K562 (cell line): ENCODE results near the gene INPP1. TPM values are rescaled to one million over a fixed set of nuclear protein-coding genes. Genes with fewer than 3 reads are reported as not detected.

Source experiments
- ARID1B ChIP-seq: fragments of 450-650 bp; IDR thresholded peaks from 2 replicates; pipeline ENCODE4 v1.6.1; 2016; ENCODE audit warnings: antibody characterized with exemption, mild to moderate bottlenecking, inconsistent platforms
- E2F3 ChIP-seq: fragments of 250-450 bp; sonication (Bioruptor Pico); IDR thresholded peaks from 2 replicates; pipeline ENCODE4 v1.4.0; 2020; ENCODE audit warnings: mild to moderate bottlenecking
- ETV5 ChIP-seq: sonication (generic); formaldehyde crosslinking; IDR thresholded peaks from 2 replicates; pipeline ENCODE4 v1.4.0; 2020; ENCODE audit warnings: low read depth, mild to moderate bottlenecking, missing genetic modification reagents
- FIP1L1 ChIP-seq: fragments of 200-400 bp; formaldehyde crosslinking; IDR thresholded peaks from 2 replicates; pipeline ENCODE4 v1.6.1; 2018; ENCODE audit warnings: mild to moderate bottlenecking, low read depth, low read length; ENCODE audit not compliant: poor library complexity, severe bottlenecking
- HEY1 ChIP-seq: fragments of 250-450 bp; sonication (Bioruptor Pico); IDR thresholded peaks from 2 replicates; pipeline ENCODE4 v1.5.0; 2020; ENCODE audit warnings: mild to moderate bottlenecking, moderate library complexity, borderline replicate concordance
- MAFF ChIP-seq: IDR thresholded peaks from 2 replicates; pipeline ENCODE4 v1.6.1; 2012; ENCODE audit warnings: low read length, improper control_type of control experiment
- MLLT1 ChIP-seq, 2 experiments: fragments of 450-650 bp; IDR thresholded peaks; 2 replicates each; pipeline ENCODE4 v1.6.1; 2016
- PHTF2 ChIP-seq: fragments of 250-450 bp; sonication (Bioruptor Pico); IDR thresholded peaks from 2 replicates; pipeline ENCODE4 v1.5.0; 2021; ENCODE audit warnings: mild to moderate bottlenecking
- POLR2AphosphoS2 ChIP-seq: IDR thresholded peaks from 2 replicates; pipeline ENCODE4 v1.6.1; 2012; ENCODE audit warnings: low read length, improper control_type of control experiment
- POLR2G ChIP-seq: fragments of 200-400 bp; formaldehyde crosslinking; IDR thresholded peaks from 2 replicates; pipeline ENCODE4 v1.6.1; 2017; ENCODE audit warnings: low read depth, mild to moderate bottlenecking, antibody characterized with exemption, low read length, moderate library complexity
- RBM14 ChIP-seq: fragments of 200-400 bp; formaldehyde crosslinking; IDR thresholded peaks from 2 replicates; pipeline ENCODE4 v1.6.1; 2018; ENCODE audit warnings: low read depth, mild to moderate bottlenecking, low read length, moderate library complexity, borderline replicate concordance; ENCODE audit not compliant: insufficient read depth
- SMARCA4 ChIP-seq: fragments of 450-650 bp; IDR thresholded peaks from 2 replicates; pipeline ENCODE4 v1.6.1; 2016
- SNAPC5 ChIP-seq: fragments of 250-450 bp; sonication (Bioruptor Pico); IDR thresholded peaks from 2 replicates; pipeline ENCODE4 v1.8.0; 2021; ENCODE audit warnings: moderate library complexity, mild to moderate bottlenecking, inconsistent platforms
- SREBF1 ChIP-seq: fragments of 150-350 bp; IDR thresholded peaks from 2 replicates; pipeline ENCODE4 v1.6.1; 2014; ENCODE audit warnings: antibody characterized with exemption, low read depth, low read length, borderline replicate concordance
- SRSF9 ChIP-seq: fragments of 200-400 bp; formaldehyde crosslinking; IDR thresholded peaks from 2 replicates; pipeline ENCODE4 v1.6.1; 2017; ENCODE audit warnings: low read depth, low read length, borderline replicate concordance
- TCF7 ChIP-seq: sonication (generic); IDR thresholded peaks from 2 replicates; pipeline ENCODE4 v1.6.1; 2016; ENCODE audit warnings: antibody characterized with exemption, borderline replicate concordance
- XRCC3 ChIP-seq: fragments of 450-650 bp; IDR thresholded peaks from 2 replicates; pipeline ENCODE4 v1.6.1; 2017; ENCODE audit warnings: mild to moderate bottlenecking, moderate library complexity
- ZFPM2 ChIP-seq: fragments of 250-450 bp; sonication (Bioruptor Pico); IDR thresholded peaks from 2 replicates; pipeline ENCODE4 v1.5.1; 2022; ENCODE audit warnings: mild to moderate bottlenecking
- ZNF407 ChIP-seq: fragments of 450-650 bp; IDR thresholded peaks from 2 replicates; pipeline ENCODE4 v1.6.1; 2016; ENCODE audit warnings: low read depth
- ZNF507 ChIP-seq: conservative IDR thresholded peaks from 2 replicates; pipeline ENCODE4 v1.6.1; 2017; ENCODE audit warnings: missing genetic modification characterization, missing compliant biosample characterization
- polyA plus RNA-seq, 8 experiments: library from polyadenylated mRNA; depleted of rRNA in 4 of 8; stranded (reverse) in 5 of 8; unstranded in 3 of 8; fragments of >200 nt; fragmentation: Nextera tagmentation in 2 of 8; fragmentation: Illumina TruSeq in 1 of 8; extraction: Ambion mirVana in 2 of 8; extraction: Trizol in 1 of 8; gene quantifications; 2 replicates each; pipeline versions ENCODE4 v1.2.1 to v1.2.3, GENCODE V29; 2011 to 2014; ENCODE audit warnings: inconsistent platforms in 1 of 8, missing spikeins in 1 of 8
- total RNA-seq, 7 experiments: library from RNA; depleted of rRNA in 6 of 7; stranded (reverse); fragments of >200 nt in 6 of 7; fragmentation: Illumina TruSeq in 2 of 7; extraction: Trizol in 2 of 7; gene quantifications; 2 replicates each; pipeline versions ENCODE4 v1.2.1 to v1.2.3, GENCODE V29; 2011 to 2021; ENCODE audit warnings: low replicate concordance in 1 of 7

Gene INPP1
- total and polyA plus RNA-seq, 9 of the 15 experiments (the other 6 are each of a cell fraction or from before 2014, with no cell fraction given), result 3.7 to 11.8 (median 6.5) TPM

GRCh38 chr2:190380962-190381412, 37.6 kb downstream of the INPP1 start (continued):
- TF ChIP-seq SRSF9 (no peak), E2F3 (CRISPR knock-in tag) (no peak), ETV5 (CRISPR knock-in tag) (no peak), MLLT1 (IDR thresholded peaks at IDR 0.05) (no peak), FIP1L1 (no peak), TCF7 (no peak), ZNF407 (no peak), SNAPC5 (CRISPR knock-in tag) (no peak), RBM14 (no peak), ZFPM2 (CRISPR knock-in tag) (no peak), XRCC3 (no peak), POLR2G (no peak), POLR2AphosphoS2 (no peak), MAFF (no peak), SREBF1 (no peak), HEY1 (CRISPR knock-in tag) (no peak), PHTF2 (CRISPR knock-in tag) (no peak), SMARCA4 (peak; percentile 92), ARID1B (peak; percentile 96), ZNF507 (tag) (no peak)
